ENCODE results near the gene CKLF. TPM values are rescaled to one million over a fixed set of nuclear protein-coding genes. Genes with fewer than 3 reads are reported as not detected.

Gene CKLF
- total and polyA plus RNA-seq, 4 donors = 9.5 to 36.1 (median 21.5) TPM

GRCh38 chr16:66517586-66518263, 34.7 kb upstream of the CKLF start:
- peak overlapping the region in 2 of 3 donors; percentile 22 to 56 for H3K4me3 ChIP-seq (ENCODE audit: low read depth in 1 of 3, low read length in 3 of 3)
- peak overlapping the region; percentile 63 to 90 for H3K9ac ChIP-seq (ENCODE audit: low read depth in 1 of 2, low read length in 2 of 2)
- H3K36me3 ChIP-seq (ENCODE audit: control insufficient read depth in 4 of 4, insufficient read depth in 3 of 4, low read depth in 1 of 4, low read length in 3 of 4) = no peaks in the 10 kb centered on the region
- H3K27ac ChIP-seq (ENCODE audit: low read depth in 1 of 2, low read length in 2 of 2) = peak overlapping the region; percentile 99 to 100
- H3K4me1 ChIP-seq (ENCODE audit: control insufficient read depth in 4 of 4, insufficient read depth in 4 of 4, low read length in 3 of 4) = peaks cover 17 to 53% (median 38%) of the 10 kb centered on the region in 4 donors
- WGBS = 76% methylated on average over 8 of the region's 8 CpGs
- no peaks in the 10 kb centered on the region for H3K9me3 ChIP-seq (ENCODE audit: control insufficient read depth in 4 of 4, low read length in 3 of 4)
- no peaks in the 10 kb centered on the region for H3K27me3 ChIP-seq (ENCODE audit: control insufficient read depth in 4 of 4, insufficient read depth in 4 of 4, low read length in 3 of 4)
- DNase-seq (ENCODE audit: low spot score) = no peak
- TF ChIP-seq TAF1 (conservative IDR thresholded peaks at IDR 0.05) (no peak), FOXA1 (IDR thresholded peaks at IDR 0.05) (no peak), CTCF (IDR thresholded peaks at IDR 0.05; ENCODE audit: low read depth, low read length, missing input control) (no peak), YY1 (IDR thresholded peaks at IDR 0.05) (no peak), MAX (IDR thresholded peaks at IDR 0.05) (no peak), EGR1 (IDR thresholded peaks at IDR 0.05; ENCODE audit: low read depth in 2 of 2) (no peak), RXRA (IDR thresholded peaks at IDR 0.05) (no peak), GABPA (IDR thresholded peaks at IDR 0.05 in 1 of 2, conservative IDR thresholded peaks at IDR 0.05 in 1 of 2) (no peak), REST (IDR thresholded peaks at IDR 0.05) (no peak), FOXA2 (IDR thresholded peaks at IDR 0.05) (no peak), SP1 (IDR thresholded peaks at IDR 0.05) (no peak), NR2F2 (IDR thresholded peaks at IDR 0.05) (no peak), JUND (IDR thresholded peaks at IDR 0.05) (no peak), RAD21 (IDR thresholded peaks at IDR 0.05) (no peak), ATF3 (IDR thresholded peaks at IDR 0.05) (no peak), HNF4G (IDR thresholded peaks at IDR 0.05) (no peak), HNF4A (conservative IDR thresholded peaks at IDR 0.05) (no peak), ZBTB33 (IDR thresholded peaks at IDR 0.05) (no peak)

Data from liver (tissue), 9 donors.